ENCODE measurements around the gene RCE1.

DNA sequence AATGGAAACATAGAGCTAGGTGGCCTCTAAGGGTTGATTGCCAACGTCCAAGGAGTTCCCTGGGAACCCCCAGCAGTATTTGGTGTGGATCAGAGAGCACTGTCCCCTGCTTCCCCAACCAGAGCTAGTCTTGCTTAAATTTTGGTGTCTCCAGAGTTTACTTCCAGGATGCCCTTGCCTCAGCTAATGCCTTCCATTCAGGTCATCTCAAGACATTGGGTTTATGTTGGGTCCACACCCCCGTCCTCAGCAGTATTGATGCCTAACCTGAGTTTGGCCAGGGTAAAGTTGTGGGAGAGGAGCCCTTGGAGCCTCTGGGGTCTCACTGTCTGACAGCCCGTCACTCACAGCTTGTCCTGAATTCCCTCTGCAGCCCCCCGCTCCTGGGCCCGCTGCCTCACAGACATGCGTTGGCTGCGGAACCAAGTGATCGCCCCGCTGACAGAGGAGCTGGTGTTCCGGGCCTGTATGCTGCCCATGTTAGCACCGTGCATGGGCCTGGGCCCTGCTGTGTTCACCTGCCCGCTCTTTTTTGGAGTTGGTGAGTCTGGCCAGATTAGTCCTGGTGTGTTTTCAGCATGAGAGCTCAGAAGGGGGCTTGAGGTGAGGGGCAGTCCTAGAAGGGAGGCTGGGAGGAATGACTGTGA, 1.4 kb downstream of the RCE1 start:
- TF ChIP-seq, protein P1, sequence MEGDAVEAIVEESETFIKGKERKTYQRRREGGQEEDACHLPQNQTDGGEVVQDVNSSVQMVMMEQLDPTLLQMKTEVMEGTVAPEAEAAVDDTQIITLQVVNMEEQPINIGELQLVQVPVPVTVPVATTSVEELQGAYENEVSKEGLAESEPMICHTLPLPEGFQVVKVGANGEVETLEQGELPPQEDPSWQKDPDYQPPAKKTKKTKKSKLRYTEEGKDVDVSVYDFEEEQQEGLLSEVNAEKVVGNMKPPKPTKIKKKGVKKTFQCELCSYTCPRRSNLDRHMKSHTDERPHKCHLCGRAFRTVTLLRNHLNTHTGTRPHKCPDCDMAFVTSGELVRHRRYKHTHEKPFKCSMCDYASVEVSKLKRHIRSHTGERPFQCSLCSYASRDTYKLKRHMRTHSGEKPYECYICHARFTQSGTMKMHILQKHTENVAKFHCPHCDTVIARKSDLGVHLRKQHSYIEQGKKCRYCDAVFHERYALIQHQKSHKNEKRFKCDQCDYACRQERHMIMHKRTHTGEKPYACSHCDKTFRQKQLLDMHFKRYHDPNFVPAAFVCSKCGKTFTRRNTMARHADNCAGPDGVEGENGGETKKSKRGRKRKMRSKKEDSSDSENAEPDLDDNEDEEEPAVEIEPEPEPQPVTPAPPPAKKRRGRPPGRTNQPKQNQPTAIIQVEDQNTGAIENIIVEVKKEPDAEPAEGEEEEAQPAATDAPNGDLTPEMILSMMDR (conservative IDR thresholded peaks at IDR 0.05), result no peak
- TF ChIP-seq ZFX (IDR thresholded peaks at IDR 0.05), result no peak

Data from C4-2B (cell line).